ENCODE data around the gene SPNS3.

The SPNS3 gene

DNA sequence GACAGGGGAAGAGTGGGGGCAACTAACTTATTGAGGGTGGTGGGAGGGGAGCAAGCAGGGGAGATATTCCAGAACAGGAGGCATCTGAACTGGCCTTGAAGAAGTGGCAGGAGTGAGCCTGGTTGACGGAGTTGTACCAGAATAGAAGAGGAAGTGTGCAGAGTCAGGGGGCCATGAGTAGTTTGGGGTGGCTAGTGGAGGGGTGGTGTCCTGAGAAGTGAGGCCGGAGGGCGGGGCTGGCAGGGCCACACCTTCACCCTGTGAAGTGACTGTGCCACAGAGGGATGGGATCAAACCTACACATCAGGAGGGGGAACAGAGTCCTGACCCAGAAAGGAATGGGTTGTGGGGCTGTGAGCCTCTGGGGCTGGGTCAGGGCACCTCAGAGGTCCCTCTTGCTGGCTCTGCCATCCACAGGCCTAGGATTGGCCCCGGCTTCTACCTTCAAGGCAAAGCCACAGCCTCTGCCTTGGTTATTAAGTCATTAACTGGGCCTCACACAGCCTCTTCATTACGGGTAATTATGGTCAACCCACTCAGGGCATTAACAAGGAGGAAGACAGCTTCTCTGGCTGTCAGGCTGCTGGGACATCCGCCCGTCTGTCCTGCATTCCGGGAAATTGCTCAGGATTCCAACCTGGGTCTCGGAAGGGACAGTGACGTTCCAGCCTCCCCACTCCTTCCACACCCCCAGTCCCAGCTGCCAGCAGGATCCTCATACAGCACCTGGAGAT, 77.6 kb downstream of the SPNS3 start:
- no peak for DNase-seq

DNA sequence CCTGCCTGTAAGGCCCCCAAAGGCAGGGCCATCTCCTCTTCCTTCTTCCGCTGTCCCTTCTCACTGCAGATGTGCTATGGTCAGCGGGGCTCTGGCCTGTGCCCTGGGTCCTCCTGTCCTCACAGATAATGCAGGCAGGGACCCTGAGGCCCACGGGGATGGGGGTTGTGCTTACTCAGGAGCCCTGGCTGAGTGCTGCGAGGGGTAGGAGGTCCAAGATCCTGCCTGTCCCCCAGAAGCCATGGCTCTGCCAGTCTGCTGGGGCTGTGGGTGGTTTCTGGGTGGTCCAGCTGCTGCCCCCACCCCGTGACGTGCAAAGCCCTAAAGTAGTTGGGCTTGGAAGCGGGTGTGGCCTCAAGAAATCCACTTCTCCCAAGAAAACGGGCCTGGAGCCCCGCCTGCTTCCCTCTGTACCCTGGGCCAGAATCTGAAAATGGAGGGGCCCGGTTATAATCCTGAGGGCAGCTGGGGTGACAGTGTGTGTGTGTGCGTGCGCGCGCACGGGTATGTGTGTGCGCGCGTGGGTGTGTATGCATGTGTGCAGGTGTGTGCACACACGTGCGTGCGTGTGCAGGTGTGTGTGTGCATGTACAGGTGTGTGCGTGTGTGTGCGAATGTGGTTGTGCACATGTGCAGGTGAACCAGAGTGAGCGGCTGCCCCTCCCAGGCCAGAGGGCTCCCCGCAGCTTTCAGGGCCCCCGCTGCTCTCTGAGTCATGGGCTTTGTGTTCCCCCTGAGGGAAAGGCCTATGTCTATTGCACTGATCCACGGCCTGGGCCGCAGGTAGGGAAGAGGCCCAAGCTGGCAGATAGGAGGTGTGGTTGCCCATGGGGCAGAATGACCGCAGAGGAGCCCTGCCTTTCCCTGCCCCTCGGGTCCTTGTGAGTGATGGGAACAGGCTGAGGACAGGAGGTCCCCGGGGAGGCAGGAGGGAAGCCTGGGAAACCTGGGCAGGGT, 78.7 kb downstream of the SPNS3 start:
- DNase-seq = no peak

GRCh38 chr17:4513113-4514032, 79.6 kb downstream of the SPNS3 start:
- DNase-seq = no peak

- no peak for DNase-seq
These were observed 80.5 kb downstream of the SPNS3 start for GRCh38 chr17:4514206-4514605.

DNA sequence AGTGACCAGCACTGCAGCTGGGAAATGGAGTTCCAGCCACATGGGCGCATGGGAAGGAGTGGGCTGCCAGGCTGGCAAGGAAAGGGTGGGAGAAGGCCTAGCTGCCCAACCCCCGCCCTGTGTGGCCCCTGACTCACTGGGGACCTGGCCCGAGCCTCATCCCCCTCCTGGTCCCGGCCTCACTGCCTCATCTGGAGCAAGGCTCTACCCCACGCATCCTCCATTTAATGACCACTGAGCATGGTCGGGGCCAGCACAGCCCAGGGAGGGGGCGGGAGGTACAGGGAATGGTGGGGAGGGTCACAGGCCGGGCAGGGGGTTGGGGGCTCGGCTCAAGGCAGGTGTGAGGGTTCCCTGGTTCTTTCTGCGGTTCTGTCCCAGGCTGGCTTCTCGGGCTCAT, 81.0 kb downstream of the SPNS3 start:
- DNase-seq = no peak

DNA sequence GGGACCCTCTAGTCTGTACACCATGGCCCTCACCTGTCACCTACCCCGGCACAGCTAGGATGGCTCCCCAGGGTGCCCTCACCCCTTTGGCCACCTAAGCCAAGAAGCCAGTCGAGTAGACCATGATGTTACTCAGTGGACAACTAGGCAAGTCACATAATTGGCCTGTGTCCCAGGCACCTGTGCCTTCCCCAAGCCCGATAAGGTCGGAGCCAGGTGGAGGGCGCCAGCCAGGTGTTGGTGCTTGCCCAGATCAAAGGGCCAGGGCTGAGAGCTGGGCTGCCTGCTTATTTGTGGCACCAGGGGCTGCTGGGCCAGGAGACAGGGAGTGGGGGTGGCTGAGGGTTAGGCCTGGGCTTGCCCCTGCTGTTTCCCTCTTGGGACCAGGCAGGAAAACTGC, 81.8 kb downstream of the SPNS3 start:
- no peak for DNase-seq

GRCh38 chr17:4516735-4517134, 83.0 kb downstream of the SPNS3 start:
- no peak for DNase-seq

- no peak for DNase-seq
These were observed 85.2 kb downstream of the SPNS3 start for GRCh38 chr17:4518901-4519300.

DNA sequence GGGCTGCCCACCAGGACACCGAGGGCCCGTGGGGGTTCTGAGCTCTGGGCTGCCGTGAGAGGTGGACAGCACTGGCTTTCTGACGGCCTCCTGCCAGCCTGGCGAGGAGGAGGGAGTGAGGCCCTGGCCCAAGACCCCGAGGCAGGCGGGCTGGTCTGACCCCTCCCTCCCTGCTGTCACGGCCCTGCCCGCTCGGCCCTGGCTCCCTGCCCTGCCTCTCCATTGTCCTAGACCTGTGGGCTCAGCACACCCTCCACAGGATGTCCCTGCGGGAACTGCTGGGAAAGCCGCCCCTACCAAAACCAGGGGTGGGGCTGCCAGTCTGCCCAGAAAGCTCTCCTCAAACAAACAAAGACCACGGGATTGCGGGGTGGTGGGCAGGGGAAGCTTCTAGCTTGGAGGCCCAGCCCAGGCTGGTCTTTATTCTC, 85.6 kb downstream of the SPNS3 start:
- DNase-seq = no peak

DNA sequence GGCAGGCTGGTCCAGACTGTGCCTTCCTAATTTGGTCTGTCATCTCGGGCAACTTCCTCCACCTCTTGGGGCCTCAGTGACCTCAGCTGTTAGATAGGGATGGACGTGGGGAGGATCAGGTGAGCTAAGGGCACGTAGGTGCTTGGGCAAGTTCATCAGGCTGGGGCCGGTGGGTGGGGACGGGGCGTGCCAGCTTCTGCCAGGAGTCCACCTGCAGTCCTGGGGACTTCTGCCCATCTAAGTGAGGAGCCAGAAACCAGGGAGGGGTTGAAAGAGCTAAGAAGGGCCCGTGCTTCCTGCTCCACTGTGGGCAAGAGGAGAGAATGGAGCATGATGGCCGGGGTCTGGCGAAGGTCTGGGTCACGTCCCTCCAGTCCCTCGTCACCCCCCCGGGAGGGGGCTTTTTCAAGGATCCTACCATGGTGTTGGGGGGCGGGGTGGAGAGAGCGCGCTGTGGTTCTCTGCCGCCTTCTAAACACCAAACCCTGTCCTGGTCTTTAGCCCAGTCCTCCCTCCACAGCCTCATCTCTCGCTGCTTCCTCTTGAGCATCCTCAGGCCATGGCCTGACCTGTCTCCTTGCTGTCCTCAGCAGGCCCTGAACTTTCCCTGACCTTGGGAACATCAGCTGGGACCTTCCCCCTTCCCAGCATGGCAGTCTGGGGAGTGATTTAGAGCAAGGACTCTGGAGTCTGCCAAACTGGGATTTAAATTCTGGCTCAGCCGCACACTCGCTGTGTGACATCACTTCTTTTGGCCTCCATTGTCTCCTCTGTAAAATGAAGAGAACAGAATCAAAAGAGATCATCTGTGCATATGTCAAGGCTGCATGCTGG, 86.5 kb downstream of the SPNS3 start:
- DNase-seq = no peak

- no peak for DNase-seq
These were observed 87.3 kb downstream of the SPNS3 start for GRCh38 chr17:4520894-4521600.

GRCh38 chr17:4522661-4523060, 88.9 kb downstream of the SPNS3 start:
- DNase-seq = no peak

DNA sequence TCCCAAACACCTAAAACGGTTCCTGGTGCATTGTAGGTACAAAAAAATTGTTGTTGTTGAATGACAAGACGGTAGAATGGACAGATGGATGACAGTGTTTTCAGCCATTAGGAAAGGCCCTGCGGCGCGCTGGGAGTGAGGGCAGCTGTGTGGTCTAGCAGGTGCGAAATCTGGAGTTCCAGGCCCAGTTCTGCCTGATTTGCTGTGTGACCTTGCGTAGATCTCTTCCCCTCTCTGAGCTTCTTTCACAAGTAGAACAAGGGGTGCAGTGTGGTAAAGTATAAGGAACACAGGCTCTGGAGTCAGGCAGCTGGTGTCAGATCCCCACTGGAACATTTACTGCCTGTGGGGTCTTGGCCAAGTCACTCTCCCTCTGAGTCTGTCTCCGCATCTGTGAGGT, 90.2 kb downstream of the SPNS3 start:
- DNase-seq = no peak

GRCh38 chr17:4525691-4526397, 92.1 kb downstream of the SPNS3 start:
- no peak for DNase-seq

DNA sequence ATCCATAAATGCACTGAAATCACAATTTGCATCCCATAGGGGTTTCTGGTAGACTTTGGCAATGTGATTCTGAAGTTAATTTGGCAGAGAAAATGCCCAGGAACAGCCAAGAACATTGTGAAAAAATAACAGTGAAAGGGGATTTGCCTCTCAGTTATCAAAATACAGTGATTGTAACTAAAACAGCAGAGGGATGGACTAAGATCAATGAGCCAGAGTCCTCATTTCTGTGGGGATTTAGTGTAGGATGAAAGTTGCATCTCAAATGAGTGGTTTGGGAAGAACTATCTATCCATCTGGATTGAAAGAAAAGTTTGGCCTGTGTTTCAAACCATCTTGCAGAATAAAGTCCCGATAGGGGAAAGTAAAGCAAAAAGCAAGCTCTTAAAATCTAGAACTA, 93.4 kb downstream of the SPNS3 start:
- no peak for DNase-seq

- DNase-seq = no peak
These were observed 93.9 kb downstream of the SPNS3 start for GRCh38 chr17:4527566-4528125.

- DNase-seq = no peak
These were observed 95.9 kb downstream of the SPNS3 start for GRCh38 chr17:4529533-4530152.

DNA sequence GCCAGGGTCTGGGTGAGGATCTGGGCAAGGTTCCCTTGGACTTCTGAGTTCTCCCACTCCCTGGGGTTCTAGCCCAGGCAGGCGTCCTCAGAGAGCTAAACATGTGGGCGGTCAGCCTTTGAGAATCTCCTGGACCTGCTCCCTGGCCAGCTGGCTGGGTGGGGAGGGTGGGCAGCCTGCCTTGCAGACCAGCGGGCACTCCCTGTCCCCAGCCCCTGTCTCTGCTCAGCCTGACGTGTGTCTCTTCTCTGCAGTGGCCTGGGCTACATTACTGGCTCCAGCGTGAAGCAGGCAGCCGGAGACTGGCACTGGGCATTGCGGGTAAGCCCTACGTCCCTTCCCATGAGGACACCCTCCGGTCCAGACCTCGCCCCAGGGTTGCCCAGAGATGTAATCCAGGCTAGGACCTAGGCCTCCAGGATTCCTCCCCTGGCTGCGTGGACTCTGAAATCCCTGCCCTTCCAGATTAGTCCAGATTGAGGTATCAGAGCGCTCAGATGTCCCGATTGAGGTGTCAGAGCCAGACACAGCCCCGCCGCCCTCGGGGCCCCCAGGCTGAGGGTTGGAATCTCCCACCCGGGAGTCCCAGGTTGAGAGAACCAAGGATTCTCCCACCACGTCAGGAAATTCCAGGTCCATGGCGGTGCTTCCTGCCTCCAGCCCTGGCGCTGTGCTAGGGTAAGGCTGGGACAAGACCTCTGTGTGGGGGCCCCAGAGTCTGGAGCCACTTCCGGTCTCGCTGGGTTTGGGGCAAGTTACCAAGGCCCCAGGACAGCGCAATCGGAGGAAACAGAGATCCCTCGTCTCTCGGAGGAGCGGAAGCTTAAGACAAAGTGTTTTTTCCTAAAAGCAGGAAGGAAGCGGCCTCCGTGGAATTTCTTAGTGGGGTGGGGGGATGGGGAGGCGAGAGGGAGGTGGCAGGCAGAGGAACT, 97.3 kb downstream of the SPNS3 start:
- no peak for DNase-seq
